GM21737 (cell line): ENCODE measurements around the gene VDAC1.

Experiments
- ATAC-seq: cut with Tn5 transposase; IDR thresholded peaks from one replicate; pipeline ENCODE4 v1.9.1; 2021; ENCODE audit warnings: mild to moderate bottlenecking, moderate library complexity; ENCODE audit not compliant: unreplicated experiment

The VDAC1 gene

GRCh38 chr5:133927300-133928180 lies 77.2 kb downstream of the VDAC1 start:
- no peak for ATAC-seq

DNA sequence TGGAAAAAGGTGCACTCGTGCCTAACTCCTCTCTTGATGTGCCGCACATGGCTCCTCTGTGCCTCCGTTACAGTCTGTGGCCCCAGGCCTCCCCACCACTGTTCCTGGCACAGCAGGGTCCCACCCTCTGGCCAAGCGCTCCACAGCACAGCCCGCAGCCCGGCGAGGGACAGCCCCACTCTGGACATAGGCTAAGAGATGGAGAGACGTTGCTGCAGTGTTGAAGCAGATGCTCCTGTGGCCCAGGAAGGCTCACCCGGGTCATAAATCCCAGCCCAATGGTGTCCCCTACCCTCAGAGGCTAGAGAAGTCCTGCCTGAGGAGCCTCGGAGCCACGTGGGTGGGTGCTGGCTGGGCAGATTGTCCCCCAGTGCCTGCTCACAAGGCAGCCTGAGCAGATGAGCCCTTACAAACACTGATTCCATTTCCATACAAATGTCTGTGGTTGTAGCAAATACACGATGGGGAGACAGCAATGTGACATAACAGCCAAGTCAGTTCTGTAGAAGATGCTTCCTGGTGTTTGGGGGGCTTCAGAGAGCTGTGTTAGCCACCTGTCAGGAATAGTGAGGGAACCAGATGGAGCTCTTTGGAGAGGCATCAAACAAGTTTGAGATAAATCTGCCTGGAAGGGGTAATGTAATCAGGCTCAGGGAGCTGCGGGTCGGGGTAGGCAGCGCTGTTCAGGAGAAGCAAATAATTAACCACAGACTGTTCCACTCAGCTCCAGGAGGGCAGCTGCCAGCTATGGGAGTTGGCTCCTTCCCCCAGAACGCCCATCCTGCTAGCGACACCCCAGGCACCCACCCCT lies 78.1 kb downstream of the VDAC1 start:
- no peak for ATAC-seq

GRCh38 chr5:133925866-133926488 lies 78.8 kb downstream of the VDAC1 start:
- ATAC-seq, result no peak

- no peak for ATAC-seq
These were observed 79.5 kb downstream of the VDAC1 start for GRCh38 chr5:133925269-133925668.

- no peak for ATAC-seq
These were observed 80.4 kb downstream of the VDAC1 start for GRCh38 chr5:133924221-133924920.

- ATAC-seq, result no peak
These were observed 82.8 kb downstream of the VDAC1 start for GRCh38 chr5:133921979-133922378.
